Lower lobe of right lung (tissue), 2 donors: ENCODE measurements around the gene CYP24A1. TPM values are rescaled to one million over a fixed set of nuclear protein-coding genes. Genes with fewer than 3 reads are reported as not detected.

Experiments
- ATAC-seq, 2 donors: fragments of 200-7000 bp; cut with Tn5 transposase; one replicate each; pipeline ENCODE4 v1.9.1; 2020 to 2022; ENCODE audit warnings: mild to moderate bottlenecking in 2 of 2, moderate library complexity in 2 of 2
- DNase-seq: peaks from one replicate; pipeline ENCODE4 v3.0.0-alpha.2; 2020
- H3K27ac ChIP-seq: fragments of 200-600 bp; one replicate; pipeline ENCODE4 v1.8.0; 2022
- H3K27me3 ChIP-seq: fragments of 200-600 bp; one replicate; pipeline ENCODE4 v1.8.0; 2022; ENCODE audit warnings: low read depth
- H3K36me3 ChIP-seq: fragments of 200-600 bp; one replicate; pipeline ENCODE4 v1.8.0; 2022; ENCODE audit warnings: mild to moderate bottlenecking
- H3K4me1 ChIP-seq: fragments of 200-600 bp; one replicate; pipeline ENCODE4 v1.8.0; 2022
- H3K4me3 ChIP-seq: fragments of 200-600 bp; one replicate; pipeline ENCODE4 v1.8.0; 2022; ENCODE audit warnings: mild to moderate bottlenecking
- H3K9me3 ChIP-seq: fragments of 200-600 bp; one replicate; pipeline ENCODE4 v1.8.0; 2022
- CTCF ChIP-seq: fragments of 200-600 bp; IDR thresholded peaks from one replicate; pipeline ENCODE4 v1.8.0; 2022; ENCODE audit warnings: antibody characterized with exemption, mild to moderate bottlenecking
- intact Hi-C: fragments of 100-400 bp; cut with DNase I; formaldehyde crosslinking; loops from one replicate; pipeline ENCODE4 v1.11.0; 2022
- total RNA-seq: library from RNA; stranded (reverse); fragmentation: NEBNext Ultra II Directional; extraction: Animal tissue kit (Norgen Biotek cat#: 25700); gene quantifications from one replicate; pipeline ENCODE4 v1.2.1, GENCODE V29; 2021
- donor health status: DM: no; HTN: yes; CAD: no; lungs with severe emphysema.

The CYP24A1 gene
- total RNA-seq, 1 donor from 2014 or later, result 0.21 TPM

DNA sequence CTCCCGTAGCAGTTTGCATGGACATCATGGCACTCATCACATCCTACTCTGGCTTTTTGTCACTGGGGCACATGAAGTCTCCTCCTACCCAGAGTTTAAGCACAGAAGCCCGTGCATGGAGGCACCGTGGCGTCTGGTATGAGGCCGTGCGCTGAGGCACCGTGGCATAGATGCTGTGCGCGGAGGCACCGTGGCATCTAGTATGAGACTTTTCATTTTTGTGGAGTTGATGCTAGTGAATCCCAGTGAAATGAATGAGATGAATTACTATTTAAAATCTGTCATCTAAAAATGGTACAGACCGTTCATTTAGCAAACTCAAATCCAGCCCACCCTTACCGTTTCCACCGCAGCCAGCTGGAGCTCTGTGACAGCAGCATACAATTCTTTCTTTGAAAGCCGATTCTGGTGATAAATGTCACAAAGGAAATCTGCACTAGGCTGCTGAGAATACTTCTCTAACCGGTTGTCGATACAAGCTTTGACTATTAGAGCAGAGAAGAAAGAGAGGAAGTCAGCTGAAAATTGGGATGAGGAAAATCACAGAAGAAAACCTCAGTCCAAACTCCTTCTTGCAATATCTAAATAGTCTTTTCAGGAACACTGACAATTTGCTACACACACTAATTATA, 11.3 kb downstream of the CYP24A1 start:
- ATAC-seq (no peak), DNase-seq (no peak)
- H3K27me3 ChIP-seq, result peaks cover 17% of the 10 kb centered on the region
- no peak overlapping the region for H3K27ac ChIP-seq
- H3K4me1 ChIP-seq, result no peaks in the 10 kb centered on the region
- intact Hi-C loops, result no loop called here
- TF ChIP-seq CTCF, result no peak
- no peak overlapping the region for H3K4me3 ChIP-seq
- H3K36me3 ChIP-seq, result no peaks in the 10 kb centered on the region
- no peaks in the 10 kb centered on the region for H3K9me3 ChIP-seq

DNA sequence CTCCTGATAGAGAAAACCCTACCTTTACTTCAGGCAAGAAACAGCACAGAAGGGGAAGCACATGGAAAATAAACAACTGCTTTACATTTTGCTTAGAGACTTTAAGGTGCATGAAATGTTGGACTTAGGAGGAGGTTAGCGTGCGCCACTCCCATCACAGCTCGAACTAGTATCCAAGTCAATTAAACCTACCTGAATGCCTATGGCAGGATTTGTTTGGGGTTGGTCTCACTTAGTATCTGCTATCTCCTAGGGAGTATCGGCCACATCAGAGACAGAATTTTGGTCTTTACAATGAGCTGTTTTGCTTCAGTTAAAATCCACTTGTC, 12.0 kb downstream of the CYP24A1 start:
- intact Hi-C loops, result no loop called here
- DNase-seq, result no peak
- no peaks in the 10 kb centered on the region for H3K9me3 ChIP-seq
- H3K27me3 ChIP-seq, result peaks cover 11% of the 10 kb centered on the region
- H3K27ac ChIP-seq, result no peak overlapping the region
- TF ChIP-seq CTCF, result no peak
- H3K36me3 ChIP-seq, result no peaks in the 10 kb centered on the region
- no peak overlapping the region for H3K4me3 ChIP-seq
- ATAC-seq, result no peak
- H3K4me1 ChIP-seq, result no peaks in the 10 kb centered on the region

DNA sequence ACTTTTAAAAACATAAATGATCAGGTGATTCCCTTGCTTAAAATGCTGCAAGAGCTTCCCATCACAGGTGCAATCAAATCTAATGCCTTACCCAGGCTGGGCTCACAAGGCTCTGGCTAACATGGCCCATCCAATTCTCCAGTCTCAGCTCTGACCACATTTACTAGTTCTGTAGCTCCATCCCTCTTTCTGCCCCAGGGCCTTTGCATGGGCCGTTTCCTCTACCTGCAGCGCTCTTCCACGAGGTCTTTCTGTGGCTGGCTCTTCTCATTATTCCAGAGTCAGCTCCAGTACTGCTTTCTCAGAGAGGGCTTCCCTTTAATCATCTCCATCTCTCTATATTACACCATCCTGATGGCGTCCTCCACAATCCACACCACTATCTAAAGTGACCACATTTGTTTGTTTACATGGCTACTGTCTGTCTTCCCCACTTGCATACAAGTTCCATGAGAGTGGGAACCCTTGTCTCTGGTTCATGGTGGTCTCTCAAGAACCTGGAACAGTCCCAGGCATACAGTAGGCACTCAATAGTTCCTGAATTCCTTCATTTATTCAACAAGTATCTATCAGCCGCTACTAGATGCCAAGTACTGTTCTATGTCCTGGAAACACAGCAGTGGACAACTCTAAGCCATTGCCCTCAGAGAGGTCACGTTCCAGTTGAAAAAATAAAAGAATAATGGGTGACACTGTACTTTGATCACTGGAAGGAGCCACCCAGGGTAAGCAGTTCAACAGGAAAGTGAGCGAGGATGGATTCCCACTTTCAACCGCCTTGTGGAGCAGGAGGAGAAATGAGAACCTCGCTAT, 12.6 kb downstream of the CYP24A1 start:
- no peak for TF ChIP-seq CTCF
- no peaks in the 10 kb centered on the region for H3K36me3 ChIP-seq
- no peak for DNase-seq
- H3K9me3 ChIP-seq, result no peaks in the 10 kb centered on the region
- H3K4me3 ChIP-seq, result no peak overlapping the region
- intact Hi-C loops, result no loop called here
- no peaks in the 10 kb centered on the region for H3K4me1 ChIP-seq
- no peak overlapping the region for H3K27ac ChIP-seq
- peaks cover 11% of the 10 kb centered on the region for H3K27me3 ChIP-seq
- ATAC-seq, result no peak

- Histone ChIP-seq H3K36me3 (no peaks in the 10 kb centered on the region), H3K4me3 (no peak overlapping the region), H3K9me3 (no peaks in the 10 kb centered on the region), H3K27ac (no peak overlapping the region), H3K4me1 (no peaks in the 10 kb centered on the region), H3K27me3 (peaks cover 11% of the 10 kb centered on the region)
- DNase-seq, result no peak
- intact Hi-C loops, result no loop called here
- ATAC-seq, result no peak
- no peak for TF ChIP-seq CTCF
These were observed 13.4 kb downstream of the CYP24A1 start for GRCh38 chr20:54160065-54161007.

GRCh38 chr20:54158856-54159418, 14.8 kb downstream of the CYP24A1 start:
- Histone ChIP-seq H3K4me3 (no peak overlapping the region), H3K4me1 (no peaks in the 10 kb centered on the region), H3K27ac (no peak overlapping the region), H3K9me3 (no peaks in the 10 kb centered on the region), H3K27me3 (no peaks in the 10 kb centered on the region), H3K36me3 (no peaks in the 10 kb centered on the region)
- no peak for TF ChIP-seq CTCF
- intact Hi-C loops, result no loop called here
- ATAC-seq, result no peak
- no peak for DNase-seq
